GM19467 (cell line): ENCODE results near the gene ATP10A.
"Not testable (repeated sequence)": the region's sequence is repeated elsewhere in the genome, so short reads cannot be mapped to it uniquely, and the experiment has no call there.

Experiments
- ATAC-seq: cut with Tn5 transposase; IDR thresholded peaks from one replicate; pipeline ENCODE4 v1.9.1; 2021; ENCODE audit warnings: mild to moderate bottlenecking, moderate library complexity; ENCODE audit not compliant: unreplicated experiment

ATP10A gene

DNA sequence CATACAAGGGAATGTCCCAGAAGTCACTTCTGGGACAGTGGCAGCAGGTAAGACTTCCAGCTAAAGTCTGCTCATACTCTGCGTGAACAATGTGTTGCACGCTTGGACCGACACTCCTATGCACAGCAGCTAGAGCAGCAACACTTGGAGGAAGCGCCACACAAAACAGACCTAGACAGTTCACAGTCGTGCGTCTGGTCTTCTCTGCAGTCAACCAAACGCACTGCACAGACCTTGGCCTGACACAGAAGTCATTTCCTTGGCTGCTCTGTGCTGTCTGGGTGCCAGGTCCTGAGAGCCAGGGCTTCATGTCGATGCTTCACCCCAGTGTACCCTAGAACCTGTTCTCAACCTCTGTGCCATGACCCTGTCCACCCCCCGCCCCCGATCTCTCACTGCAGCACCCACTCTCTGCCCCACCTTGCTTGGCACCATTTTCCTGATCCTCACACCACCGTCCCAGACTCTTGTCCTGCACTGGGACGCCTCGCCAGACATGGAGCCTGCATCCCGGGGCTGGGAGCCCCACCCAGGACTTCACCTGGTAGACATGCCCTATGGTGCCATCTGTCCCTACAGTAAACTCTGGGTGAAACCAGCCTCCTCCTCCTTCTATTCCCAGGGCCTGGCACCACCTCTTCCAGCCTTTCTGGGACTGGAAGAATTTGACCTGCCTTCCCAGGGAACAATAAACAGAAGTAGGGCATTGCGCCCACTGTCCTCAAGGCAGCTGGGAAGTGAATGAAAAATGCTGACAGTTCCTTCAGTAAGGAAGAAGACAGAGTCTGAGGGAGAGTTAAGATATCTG lies 3.1 kb downstream of the ATP10A start:
- no peak for ATAC-seq

- ATAC-seq: no peak
These were observed 4.0 kb downstream of the ATP10A start for GRCh38 chr15:25858952-25859760.

- ATAC-seq: not testable (repeated sequence)
These were observed 7.1 kb downstream of the ATP10A start for GRCh38 chr15:25856059-25856458.

- no peak for ATAC-seq
These were observed 10.2 kb downstream of the ATP10A start for GRCh38 chr15:25852661-25853524.

DNA sequence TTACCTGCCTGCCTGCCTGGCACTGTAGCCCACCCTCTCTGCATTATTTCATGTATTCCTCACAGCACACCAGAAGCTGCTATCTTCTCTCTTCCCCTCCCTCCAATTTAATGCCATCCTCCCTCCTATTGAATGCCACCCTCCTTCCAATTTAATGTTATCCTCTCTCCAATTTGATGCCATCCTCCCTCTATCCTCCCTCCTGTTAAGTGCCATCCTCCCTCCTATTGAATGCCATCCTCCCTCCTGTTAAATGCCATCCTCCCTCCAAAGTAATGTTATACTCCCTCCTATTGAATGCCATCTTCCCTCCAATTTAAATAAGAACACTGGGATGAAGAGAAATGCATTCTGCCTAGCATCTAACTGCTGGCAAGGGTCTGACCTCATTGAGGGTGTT lies 11.1 kb downstream of the ATP10A start:
- ATAC-seq: no peak

DNA sequence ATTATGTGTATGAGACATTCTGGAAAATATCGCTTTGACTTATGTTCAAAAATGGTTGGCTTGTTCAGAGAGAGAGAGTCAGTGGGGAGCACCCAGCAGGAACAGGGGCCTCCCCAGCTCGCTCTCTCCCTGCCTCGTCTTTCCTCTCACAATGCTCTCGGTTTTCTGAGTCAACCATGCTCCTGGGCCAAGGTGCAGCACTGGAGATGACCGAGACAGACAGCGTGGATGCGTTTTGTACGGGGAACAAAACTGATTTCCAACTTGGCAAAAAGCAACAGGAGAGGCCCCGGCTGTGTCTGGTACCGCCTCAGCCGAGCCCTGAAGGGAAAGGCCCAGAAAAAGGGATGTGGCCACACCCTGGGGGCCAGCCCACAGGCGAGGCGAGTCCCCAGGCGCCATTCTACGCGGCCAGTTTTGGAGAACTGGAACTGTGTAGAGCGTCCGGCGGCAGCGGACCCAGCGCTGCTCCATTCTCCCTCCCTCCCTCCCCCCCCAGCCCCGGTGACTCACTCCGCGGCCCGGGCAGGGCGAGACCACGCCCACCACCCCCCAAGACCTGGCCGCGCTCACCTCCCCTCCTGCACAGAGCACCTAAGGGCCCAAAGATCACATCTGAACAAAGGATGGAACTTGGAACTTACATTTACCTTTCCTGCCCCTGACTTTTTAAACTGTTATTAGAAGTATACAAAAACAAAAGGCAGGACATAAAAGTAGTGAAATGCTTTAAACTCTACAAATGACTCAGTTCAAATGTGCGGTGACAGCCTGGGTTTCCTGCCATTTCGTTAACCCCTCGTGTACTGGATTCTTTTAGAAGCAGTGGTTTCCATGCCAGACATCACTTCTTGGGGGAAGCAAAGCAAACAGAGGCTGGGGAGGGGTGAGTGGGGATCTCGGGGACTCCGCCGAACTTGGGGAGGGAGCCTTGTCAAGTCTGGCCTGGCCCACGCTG lies 12.7 kb downstream of the ATP10A start:
- ATAC-seq: peak; percentile 74

DNA sequence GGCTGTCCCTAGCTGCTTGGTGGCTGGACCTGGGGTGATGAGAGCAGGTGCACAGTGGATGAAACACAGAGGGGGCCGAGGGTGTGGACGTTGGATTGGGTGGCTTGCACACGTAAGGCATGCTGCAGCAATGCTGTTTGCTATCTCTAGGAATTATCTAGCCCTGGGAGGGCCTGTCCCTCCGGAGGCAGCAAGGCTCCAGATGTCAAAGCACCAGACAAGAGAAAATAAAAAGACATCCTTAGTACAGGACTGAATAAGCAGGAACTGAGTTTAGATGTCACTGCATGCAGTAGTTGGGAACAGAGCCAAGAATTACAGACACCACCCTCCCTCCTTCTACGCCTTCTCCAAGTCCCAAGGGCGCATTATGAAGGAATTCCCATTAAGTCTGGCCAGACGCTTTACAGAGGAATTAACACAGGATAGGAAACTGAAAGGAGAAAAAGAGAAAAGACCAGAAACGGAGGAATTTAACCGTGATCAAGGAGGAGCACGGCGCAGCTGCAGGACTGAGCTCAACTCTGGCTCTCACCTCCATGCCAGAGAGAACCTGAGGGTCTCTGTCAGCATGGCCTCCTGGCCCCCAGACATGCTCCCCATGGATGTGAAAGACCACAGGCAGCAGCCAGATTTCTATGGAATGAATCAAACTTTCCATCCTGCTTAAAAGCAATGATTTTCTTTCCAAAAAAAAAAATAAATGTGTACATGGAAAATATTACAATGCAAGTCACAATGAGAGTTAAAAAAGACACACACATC lies 13.8 kb downstream of the ATP10A start:
- no peak for ATAC-seq

GRCh38 chr15:25848784-25849156 lies 14.4 kb downstream of the ATP10A start:
- ATAC-seq: no peak

DNA sequence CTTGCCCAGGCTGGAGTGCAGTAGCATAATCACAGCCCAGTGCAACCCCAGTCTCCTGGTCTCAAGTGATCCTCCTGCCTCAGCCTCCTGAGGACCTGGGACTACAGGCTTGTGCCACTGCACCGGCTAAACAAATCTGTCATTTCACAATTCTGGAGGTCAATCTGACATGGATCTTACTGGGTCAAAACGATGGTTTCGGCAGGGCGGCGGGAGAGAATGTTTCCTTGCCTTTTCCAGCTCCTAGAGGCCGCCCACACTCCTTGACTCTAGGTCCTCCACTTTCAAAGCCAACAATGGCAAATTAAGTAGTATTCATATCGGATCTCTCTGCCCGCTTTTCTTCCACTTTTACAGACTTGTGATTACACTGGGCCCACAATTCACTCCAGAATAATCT lies 14.8 kb downstream of the ATP10A start:
- ATAC-seq: no peak

DNA sequence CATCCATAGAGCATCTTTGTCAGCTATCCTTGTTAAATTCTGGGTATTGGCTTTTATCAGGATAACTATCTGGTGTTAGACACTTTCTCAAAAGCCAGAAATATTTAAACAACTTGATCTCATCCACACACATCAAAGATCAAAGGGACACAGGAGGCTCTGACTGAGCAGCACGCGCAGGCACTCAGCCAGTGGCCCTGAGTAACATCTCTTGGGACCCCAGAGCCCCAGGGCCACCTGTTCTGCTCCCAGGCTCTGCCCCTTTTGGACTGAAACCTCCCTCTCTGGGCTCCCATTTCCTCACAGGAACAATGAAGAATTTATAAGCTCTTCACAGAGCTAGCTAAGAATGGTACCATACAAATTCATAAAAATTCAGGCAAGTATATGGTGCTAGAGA lies 16.1 kb downstream of the ATP10A start:
- ATAC-seq: no peak

DNA sequence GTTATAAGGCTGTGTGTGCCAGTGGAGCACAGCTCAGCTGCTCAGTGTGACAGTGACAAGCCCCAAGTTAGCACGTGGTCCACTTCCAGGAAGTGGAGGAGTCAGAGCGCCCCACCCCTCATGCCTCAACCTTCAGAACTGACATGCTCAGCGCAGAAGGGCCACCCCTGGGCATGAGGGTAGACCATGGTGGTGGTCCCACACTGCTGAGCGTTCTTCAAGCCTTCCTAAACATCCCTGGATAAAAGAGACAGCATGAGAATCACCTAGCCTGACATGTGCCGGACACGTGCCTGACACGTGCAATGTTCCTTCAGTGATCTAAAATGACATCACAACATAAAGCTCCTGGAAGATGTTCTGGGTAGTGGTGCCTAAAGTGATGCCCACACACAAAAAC lies 16.8 kb downstream of the ATP10A start:
- ATAC-seq: no peak

DNA sequence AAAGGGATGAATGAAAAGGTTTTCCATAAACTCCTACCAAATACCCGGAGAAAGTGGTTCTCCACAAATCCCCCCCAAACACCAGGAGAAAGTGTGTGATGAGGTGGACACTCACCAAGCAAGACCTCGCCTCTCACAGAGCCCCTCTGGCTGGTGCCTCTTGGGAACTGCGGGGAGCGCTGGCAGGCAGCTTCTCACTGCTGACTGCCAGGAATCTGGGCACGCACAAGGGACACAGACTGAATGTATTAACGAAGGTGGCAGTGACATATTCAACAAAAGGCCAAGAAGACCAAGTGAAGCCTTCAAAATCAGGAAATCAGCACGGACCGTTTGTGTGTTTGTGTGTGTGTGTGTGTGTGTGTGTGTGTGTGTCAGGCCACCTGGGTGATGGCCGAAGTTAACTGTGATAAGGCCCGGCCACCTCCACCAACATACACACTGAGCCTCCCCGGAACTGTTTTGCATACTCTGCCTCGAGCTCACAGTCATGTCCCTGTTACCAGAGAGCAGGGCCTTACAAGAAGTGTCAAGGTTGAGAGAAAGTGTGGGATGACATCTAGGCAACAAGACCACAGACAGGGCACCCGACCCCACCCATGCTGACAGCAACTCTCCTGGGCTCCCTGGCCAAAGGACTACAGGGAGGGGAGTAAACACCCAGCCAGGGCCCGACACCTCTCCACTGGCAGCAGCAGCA lies 18.0 kb downstream of the ATP10A start:
- no peak for ATAC-seq

- no peak for ATAC-seq
These were observed 18.6 kb downstream of the ATP10A start for GRCh38 chr15:25844542-25844941.

DNA sequence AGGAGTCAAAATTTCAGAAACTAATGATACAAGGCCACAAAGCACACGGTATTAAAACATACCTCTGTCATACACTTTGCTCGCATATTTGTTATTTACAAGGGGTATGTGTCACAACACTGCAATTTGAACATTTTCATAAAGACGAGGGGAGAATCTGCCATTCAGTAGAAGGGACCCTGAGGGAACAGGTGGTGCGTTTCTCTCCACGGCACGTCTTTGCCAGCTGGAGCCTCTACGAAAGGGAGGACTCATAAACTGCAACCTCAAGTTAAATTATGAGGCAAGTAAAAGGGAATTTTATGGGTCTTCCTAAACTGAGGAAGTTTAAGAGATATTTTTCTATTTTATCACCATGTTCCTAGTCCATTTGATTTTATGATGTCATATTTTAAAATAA lies 19.1 kb downstream of the ATP10A start:
- no peak for ATAC-seq

DNA sequence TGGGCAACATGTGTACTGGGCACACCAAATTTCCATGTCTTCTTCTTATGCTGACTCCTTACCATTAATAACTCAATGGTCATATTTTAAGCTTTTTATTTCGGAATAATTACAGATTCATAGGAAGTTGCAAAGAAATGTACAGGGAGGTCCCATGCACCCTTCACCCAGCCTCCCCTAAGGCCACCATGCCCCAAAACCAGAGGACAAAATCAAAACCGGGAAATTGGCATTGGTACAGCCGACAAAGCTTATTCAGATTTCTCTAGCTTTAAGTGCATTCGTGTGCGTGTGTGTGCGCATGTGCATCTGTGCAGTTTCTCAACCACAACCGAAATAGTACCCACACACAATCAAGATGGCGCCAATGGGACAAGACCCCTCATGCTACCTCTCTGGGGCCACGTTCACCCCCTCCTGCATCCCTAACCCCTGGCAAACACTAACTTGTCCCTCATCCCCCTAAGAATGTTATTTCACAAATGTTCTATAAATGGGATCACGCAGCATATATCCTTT lies 23.4 kb downstream of the ATP10A start:
- ATAC-seq: no peak

DNA sequence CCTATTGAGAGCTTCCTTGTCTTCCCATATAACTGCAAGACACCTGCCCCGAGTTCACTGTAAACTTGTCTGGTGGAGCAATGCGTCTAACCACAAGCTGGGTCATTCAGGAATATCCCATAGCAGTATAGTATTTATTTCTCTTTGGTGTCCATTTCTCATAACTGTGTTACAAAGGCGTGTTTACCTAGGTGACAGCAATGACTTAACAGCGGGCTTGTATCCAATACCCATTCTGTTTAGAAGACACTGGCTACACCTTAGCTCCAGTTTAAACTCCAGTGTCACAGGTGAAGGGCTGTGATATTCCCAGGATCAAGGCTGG lies 24.3 kb downstream of the ATP10A start:
- ATAC-seq: no peak

- no peak for ATAC-seq
These were observed 24.8 kb downstream of the ATP10A start for GRCh38 chr15:25838191-25838870.

DNA sequence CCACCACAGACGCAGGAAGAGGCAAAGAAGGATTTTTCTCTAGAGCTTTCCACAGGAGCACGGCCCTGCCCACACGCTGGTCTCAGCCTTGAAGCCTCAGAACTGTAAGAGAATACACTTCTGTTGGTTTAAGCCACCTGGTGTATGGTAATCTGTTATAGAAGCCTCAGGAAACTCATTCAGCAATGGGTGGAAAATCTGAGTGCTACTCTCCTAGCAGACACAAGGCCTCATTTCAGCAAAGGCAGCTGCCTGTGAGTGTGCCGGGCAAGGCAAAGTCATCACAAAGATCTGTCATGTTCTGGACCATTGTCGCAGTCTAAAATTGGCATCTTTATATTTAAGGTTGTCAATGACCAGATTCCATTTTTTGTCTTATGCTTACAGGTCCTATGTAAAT lies 31.0 kb downstream of the ATP10A start:
- ATAC-seq: no peak
